ENCODE data around the gene FAM135A. TPM values are rescaled to one million over a fixed set of nuclear protein-coding genes. Genes with fewer than 3 reads are reported as not detected.

FAM135A gene
- total RNA-seq: 10 to 100 TPM; 16.7 to 37.5 (median 23.2) TPM

DNA sequence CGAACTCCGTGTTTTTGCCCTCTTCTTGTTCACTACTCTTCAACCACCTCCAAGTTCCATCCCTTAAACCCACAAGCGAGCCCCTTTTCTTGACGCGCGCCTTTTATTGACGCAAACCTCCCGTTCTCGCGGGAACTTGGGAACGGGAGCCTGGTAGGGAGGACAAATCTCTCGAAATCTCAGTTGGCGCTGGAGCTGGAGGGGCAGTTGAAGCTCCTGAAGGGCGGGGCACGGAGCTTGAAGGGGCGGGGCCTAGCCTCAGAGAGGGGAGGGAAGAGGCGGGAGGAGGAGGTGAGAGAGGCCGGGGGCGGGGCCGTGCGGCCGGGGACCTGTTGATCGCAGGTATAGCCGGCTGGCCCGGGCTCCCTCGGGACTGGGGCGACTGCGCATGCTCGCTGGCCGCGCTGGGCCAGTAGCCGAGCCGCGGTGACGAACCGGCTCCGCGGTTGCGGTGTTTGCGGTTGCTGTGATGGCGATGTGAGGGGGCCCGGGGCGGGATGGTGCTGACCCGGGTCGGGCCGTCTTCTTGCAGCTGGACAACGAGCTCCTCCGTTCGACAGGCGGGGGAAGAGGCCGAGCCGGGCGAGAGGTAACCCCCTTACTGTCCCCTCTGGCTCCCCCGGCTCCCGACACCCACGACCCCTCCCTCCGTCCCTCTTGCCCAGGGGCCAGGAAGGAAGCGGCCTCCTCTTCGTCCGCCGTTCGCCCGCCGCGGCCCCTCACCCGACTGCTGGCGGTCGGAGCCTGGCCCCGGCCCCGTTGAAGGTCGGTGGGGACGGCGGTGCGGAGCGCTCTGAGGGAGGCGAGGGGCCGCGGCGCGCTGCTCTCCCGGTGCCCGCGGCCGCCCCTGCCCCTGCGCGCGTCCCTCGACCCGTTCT lies at the start of gene FAM135A:
TSS of gene FAM135A (plus strand) at position 395 of the 878 bp plus-strand sequence. CDS start 14,835 bp downstream, outside the sequence.
- ATAC-seq (ENCODE audit: low FRiP score) (peak; percentile 100), DNase-seq (ENCODE audit: low spot score) (peak; percentile 91)
- TF ChIP-seq, protein P1, sequence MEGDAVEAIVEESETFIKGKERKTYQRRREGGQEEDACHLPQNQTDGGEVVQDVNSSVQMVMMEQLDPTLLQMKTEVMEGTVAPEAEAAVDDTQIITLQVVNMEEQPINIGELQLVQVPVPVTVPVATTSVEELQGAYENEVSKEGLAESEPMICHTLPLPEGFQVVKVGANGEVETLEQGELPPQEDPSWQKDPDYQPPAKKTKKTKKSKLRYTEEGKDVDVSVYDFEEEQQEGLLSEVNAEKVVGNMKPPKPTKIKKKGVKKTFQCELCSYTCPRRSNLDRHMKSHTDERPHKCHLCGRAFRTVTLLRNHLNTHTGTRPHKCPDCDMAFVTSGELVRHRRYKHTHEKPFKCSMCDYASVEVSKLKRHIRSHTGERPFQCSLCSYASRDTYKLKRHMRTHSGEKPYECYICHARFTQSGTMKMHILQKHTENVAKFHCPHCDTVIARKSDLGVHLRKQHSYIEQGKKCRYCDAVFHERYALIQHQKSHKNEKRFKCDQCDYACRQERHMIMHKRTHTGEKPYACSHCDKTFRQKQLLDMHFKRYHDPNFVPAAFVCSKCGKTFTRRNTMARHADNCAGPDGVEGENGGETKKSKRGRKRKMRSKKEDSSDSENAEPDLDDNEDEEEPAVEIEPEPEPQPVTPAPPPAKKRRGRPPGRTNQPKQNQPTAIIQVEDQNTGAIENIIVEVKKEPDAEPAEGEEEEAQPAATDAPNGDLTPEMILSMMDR (IDR thresholded peaks at IDR 0.05): no peak

- no peak for DNase-seq (ENCODE audit: low spot score)
- TF ChIP-seq, protein P1 (IDR thresholded peaks at IDR 0.05): no peak
- no peak for ATAC-seq (ENCODE audit: low FRiP score)
These were observed 49.4 kb upstream of the FAM135A start for GRCh38 chr6:70363741-70364493.

DNA sequence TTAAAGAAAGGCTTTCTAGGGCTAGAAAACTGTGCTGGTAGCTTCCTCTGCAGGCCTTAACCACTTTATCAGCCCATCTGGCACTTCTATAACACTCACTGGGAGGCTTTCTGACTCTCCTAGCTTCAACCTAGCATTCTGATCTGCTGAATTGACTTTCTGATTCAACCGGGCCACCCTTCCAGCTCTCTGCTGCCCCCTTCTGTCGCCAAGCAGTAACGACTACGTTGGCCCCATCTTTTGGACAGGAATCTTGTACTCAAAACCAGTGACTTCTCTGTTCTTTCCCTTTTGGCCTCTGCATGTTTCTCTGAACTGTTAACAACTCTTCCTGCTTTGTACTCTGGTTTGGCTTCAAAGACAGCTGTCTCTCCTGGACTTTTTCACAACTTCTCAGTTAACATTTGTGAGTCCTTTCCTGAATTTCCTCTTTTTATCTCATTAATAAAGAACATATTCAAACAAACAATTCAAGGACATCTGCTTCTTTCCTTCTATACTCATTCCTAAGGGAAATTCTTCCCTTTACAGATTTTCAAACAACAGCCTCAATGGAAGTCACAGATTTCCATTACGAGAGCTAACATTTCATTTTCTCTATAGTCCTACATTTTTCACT lies 43.9 kb upstream of the FAM135A start:
- ATAC-seq (ENCODE audit: low FRiP score) (peak; percentile 73), DNase-seq (ENCODE audit: low spot score) (no peak)
- TF ChIP-seq, protein P1 (IDR thresholded peaks at IDR 0.05): peak in 1 of 3 donors; percentile 54

DNA sequence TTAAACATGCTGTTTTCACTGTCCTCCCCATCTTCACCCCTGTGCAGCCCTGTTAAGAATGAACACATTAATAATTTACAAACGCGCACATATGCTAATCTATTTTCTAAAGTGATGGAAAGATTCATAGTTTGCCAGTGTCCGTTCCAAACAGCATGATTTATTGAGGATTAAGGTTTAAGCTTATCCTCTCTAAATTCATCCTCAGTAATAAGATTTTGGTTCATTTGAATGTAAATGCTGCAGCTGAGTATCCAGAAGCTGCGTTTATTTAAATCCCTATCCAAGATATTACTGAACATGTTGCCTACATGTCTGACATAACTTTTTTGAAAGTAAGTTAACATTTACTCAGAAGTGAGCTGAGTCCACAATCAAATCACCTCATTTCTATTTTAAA lies 42.8 kb upstream of the FAM135A start:
- ATAC-seq (ENCODE audit: low FRiP score) (no peak), DNase-seq (ENCODE audit: low spot score) (no peak)
- TF ChIP-seq, protein P1 (IDR thresholded peaks at IDR 0.05): no peak

DNA sequence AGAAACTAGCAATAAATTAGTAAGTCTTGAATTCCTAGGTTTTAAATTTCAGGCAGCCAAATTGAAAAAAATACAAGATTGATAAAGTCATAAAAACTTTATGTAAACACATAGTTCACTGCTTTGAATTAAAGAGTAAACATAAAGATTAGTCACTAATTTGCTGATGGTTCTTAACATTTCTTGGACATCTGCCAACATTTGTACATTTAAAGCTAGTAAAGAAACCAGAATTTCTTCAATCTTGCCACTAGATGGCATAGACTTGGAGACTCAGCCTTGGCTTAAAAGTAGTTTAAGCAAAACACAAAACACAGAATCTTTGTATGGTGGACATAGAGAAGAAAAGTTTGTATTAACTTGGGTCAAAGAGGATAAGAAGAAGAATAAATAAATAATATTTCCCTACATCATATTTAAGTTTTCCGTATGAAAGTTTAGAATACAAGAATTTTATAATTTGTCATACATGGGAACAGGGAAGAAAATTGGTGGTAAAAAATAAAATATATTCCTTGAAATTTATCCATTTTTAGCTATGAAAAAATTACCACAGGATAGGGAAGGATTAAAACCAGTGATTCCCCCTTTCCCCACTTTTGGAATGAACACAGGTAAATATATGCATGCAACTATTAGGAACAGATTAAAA lies 41.7 kb upstream of the FAM135A start:
- DNase-seq (ENCODE audit: low spot score) (no peak), ATAC-seq (ENCODE audit: low FRiP score) (no peak)
- TF ChIP-seq, protein P1 (IDR thresholded peaks at IDR 0.05): no peak

DNA sequence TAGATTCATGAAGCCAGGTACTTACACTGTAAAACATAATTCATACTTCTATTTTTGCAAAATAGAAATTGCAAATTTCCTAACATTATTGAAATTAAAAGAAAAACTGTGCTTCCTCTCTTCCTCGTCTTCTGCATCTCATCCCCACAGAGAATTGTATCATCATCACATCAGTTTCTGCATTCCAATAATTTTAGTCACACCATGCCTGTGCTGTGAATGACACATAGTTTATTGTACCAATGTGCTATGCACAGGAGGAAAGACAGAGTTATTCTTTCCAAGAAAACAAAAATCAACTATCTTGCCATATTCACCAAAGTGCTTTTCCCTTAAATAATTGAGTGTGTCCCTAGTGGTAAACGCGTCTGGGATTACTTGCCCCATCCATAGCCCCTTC lies 38.1 kb upstream of the FAM135A start:
- ATAC-seq (ENCODE audit: low FRiP score) (no peak), DNase-seq (ENCODE audit: low spot score) (no peak)
- TF ChIP-seq, protein P1 (IDR thresholded peaks at IDR 0.05): no peak
